ENCODE measurements around the gene PPIL6. TPM values are rescaled to one million over a fixed set of nuclear protein-coding genes. Genes with fewer than 3 reads are reported as not detected.

PPIL6 gene
- total RNA-seq, 1 experiment from 2014 or later = 3.9 TPM

GRCh38 chr6:109442393-109442924 is 2.0 kb upstream of the PPIL6 start:
- no peak for TF ChIP-seq CTCF (IDR thresholded peaks at IDR 0.05; ENCODE audit: unreplicated experiment)
- peaks cover 8% of the 10 kb centered on the region for H3K4me1 Mint-ChIP-seq (ENCODE audit: insufficient read depth, unreplicated experiment)
- no TSS peak for BruUV-seq (replicated peaks)
- no peaks in the 10 kb centered on the region for H3K9me3 Mint-ChIP-seq (ENCODE audit: unreplicated experiment)
- ChIA-PET POLR2A (interaction anchor here (0.6 to 9.4 kb wide), 8 partner anchors 9 to 1540 kb away, joined by 3 to 93 read pairs (median 5); partner anchors contain the start of genes CD164 and MICAL1), CTCF (interaction anchor here (0.9 to 2.9 kb wide), 9 partner anchors 8 to 597 kb away, joined by 3 to 25 read pairs (median 4); partner anchors contain the start of gene CD164)
- H3K27me3 Mint-ChIP-seq (ENCODE audit: insufficient read depth, unreplicated experiment) = no peaks in the 10 kb centered on the region
- no peak overlapping the region for H3K4me3 Mint-ChIP-seq (ENCODE audit: unreplicated experiment)
- H3K27ac Mint-ChIP-seq (ENCODE audit: low read depth, unreplicated experiment) = no peak overlapping the region
- no peak for DNase-seq (ENCODE audit: unreplicated experiment)
- intact Hi-C loops (cut with micrococcal nuclease) = no loop called here
- H3K36me3 Mint-ChIP-seq (ENCODE audit: insufficient read depth, unreplicated experiment) = peaks cover 26% of the 10 kb centered on the region

DNA sequence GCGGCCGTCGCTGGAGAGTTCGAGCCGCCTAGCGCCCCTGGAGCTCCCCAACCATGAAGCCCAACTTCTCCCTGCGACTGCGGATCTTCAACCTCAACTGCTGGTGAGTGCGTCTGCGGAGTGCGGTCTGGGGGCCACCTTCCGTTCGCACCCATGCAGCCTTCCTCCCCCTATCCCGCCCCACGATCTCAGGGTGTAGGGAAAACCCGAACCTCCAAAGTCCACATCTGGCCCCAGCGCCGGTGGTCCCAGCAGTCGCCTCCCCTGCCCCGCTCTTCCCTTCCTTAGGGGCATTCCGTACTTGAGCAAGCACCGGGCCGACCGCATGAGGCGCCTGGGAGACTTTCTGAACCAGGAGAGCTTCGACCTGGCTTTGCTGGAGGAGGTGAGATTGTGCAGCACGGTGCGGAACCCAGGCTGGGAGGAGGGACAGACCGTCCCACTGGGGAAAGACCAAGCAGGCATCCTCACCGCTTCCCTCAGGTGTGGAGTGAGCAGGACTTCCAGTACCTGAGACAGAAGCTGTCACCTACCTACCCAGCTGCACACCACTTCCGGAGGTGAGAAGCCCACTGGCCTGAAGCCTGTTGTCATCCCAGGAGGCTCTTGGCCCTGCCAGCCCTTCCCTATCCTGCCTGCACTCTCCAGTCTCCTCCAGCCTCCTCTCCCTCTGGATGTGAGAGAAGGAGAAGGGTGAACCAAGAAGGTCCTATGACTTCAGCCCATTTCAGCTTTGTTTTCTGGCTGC is 815 bp upstream of the PPIL6 start:
- DNase-seq (ENCODE audit: unreplicated experiment) = peak; percentile 62
- intact Hi-C loops (cut with micrococcal nuclease) = loop anchor here (2.0 kb wide), 1 partner anchor 42 kb away; the partner anchor contains the start of gene ZBTB24
- H3K27me3 Mint-ChIP-seq (ENCODE audit: insufficient read depth, unreplicated experiment) = no peaks in the 10 kb centered on the region
- POLR2A ChIA-PET = interaction anchor here (0.6 to 9.4 kb wide), 16 partner anchors 10 to 432 kb away, joined by 3 to 93 read pairs (median 5); partner anchors contain the start of genes CD164, MICAL1, SESN1 and ZBTB24
- no peak for TF ChIP-seq CTCF (IDR thresholded peaks at IDR 0.05; ENCODE audit: unreplicated experiment)
- H3K27ac Mint-ChIP-seq (ENCODE audit: low read depth, unreplicated experiment) = peak overlapping the region; percentile 96
- H3K4me3 Mint-ChIP-seq (ENCODE audit: unreplicated experiment) = peak overlapping the region; percentile 89
- H3K4me1 Mint-ChIP-seq (ENCODE audit: insufficient read depth, unreplicated experiment) = peaks cover 8% of the 10 kb centered on the region
- no peaks in the 10 kb centered on the region for H3K9me3 Mint-ChIP-seq (ENCODE audit: unreplicated experiment)
- H3K36me3 Mint-ChIP-seq (ENCODE audit: insufficient read depth, unreplicated experiment) = peaks cover 19% of the 10 kb centered on the region
- CTCF ChIA-PET = interaction anchor here (0.6 to 2.9 kb wide), 15 partner anchors 9 to 598 kb away, joined by 3 to 25 read pairs (median 4); partner anchors contain the start of genes CD164 and MICAL1
- BruUV-seq (replicated peaks) = TSS peak; percentile 38

DNA sequence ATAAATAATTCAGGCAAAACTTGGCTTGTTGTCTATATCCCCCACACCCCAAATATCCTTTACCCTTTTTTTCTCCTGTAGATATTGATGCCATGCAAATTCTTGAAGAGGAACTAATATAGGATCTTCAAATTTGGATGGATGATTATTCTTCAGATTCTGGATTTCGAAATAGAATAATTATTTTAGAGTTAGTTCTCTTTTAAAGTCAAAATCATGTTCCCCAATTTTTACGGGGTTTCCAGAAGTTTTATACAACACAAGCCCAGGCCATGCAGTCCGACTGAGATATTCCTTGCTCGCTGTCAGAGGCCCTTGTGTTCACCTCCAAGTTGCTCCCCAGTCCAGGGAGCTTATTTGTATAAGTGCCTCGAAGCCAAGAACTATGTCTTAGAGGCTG is 4.4 kb downstream of the PPIL6 start:
- no TSS peak for BruUV-seq (replicated peaks)
- H3K27ac Mint-ChIP-seq (ENCODE audit: low read depth, unreplicated experiment) = no peak overlapping the region
- H3K9me3 Mint-ChIP-seq (ENCODE audit: unreplicated experiment) = no peaks in the 10 kb centered on the region
- H3K36me3 Mint-ChIP-seq (ENCODE audit: insufficient read depth, unreplicated experiment) = peaks cover 6% of the 10 kb centered on the region
- TF ChIP-seq CTCF (IDR thresholded peaks at IDR 0.05; ENCODE audit: unreplicated experiment) = no peak
- intact Hi-C loops (cut with micrococcal nuclease) = no loop called here
- H3K27me3 Mint-ChIP-seq (ENCODE audit: insufficient read depth, unreplicated experiment) = no peaks in the 10 kb centered on the region
- no peak for DNase-seq (ENCODE audit: unreplicated experiment)
- POLR2A ChIA-PET = no interaction called here
- CTCF ChIA-PET = interaction anchor here (0.7 to 3.2 kb wide), 4 partner anchors 62 to 1447 kb away, joined by 3 to 9 read pairs (median 4); no protein-coding TSS in a partner anchor
- H3K4me3 Mint-ChIP-seq (ENCODE audit: unreplicated experiment) = no peak overlapping the region
- H3K4me1 Mint-ChIP-seq (ENCODE audit: insufficient read depth, unreplicated experiment) = no peaks in the 10 kb centered on the region

GRCh38 chr6:109434456-109434855 is 6.0 kb downstream of the PPIL6 start:
- no peaks in the 10 kb centered on the region for H3K4me1 Mint-ChIP-seq (ENCODE audit: insufficient read depth, unreplicated experiment)
- ChIA-PET CTCF (interaction anchor here (0.7 to 3.2 kb wide), 3 partner anchors 49 to 252 kb away, joined by 3 to 9 read pairs (median 5); no protein-coding TSS in a partner anchor), POLR2A (no interaction called here)
- no peaks in the 10 kb centered on the region for H3K9me3 Mint-ChIP-seq (ENCODE audit: unreplicated experiment)
- H3K27me3 Mint-ChIP-seq (ENCODE audit: insufficient read depth, unreplicated experiment) = no peaks in the 10 kb centered on the region
- intact Hi-C loops (cut with micrococcal nuclease) = no loop called here
- peaks cover 6% of the 10 kb centered on the region for H3K36me3 Mint-ChIP-seq (ENCODE audit: insufficient read depth, unreplicated experiment)
- DNase-seq (ENCODE audit: unreplicated experiment) = no peak
- no peak overlapping the region for H3K27ac Mint-ChIP-seq (ENCODE audit: low read depth, unreplicated experiment)
- no peak overlapping the region for H3K4me3 Mint-ChIP-seq (ENCODE audit: unreplicated experiment)
- BruUV-seq (replicated peaks) = no TSS peak
- TF ChIP-seq CTCF (IDR thresholded peaks at IDR 0.05; ENCODE audit: unreplicated experiment) = no peak

All from MCF 10A (cell line).